Endothelial cell of umbilical vein (primary cell): Measurements from ENCODE around the gene FGA. TPM values are rescaled to one million over a fixed set of nuclear protein-coding genes. Genes with fewer than 3 reads are reported as not detected.

Experiments used
- BruUV-seq: library from RNA; stranded (reverse); fragments of 400-500 nt; replicated peaks from 2 replicates; lab custom pipeline; 2021; lab: Mats Ljungman, UMichigan
- CTCF ChIA-PET: fragments of 300-600, 350-600 bp; sonication (Branson Sonifier 250); formaldehyde crosslinking; loops from one replicate; lab custom pipeline; 2021; ENCODE audit warnings: antibody characterized with exemption, inconsistent platforms; lab: Charles Lee
- POLR2A ChIA-PET: fragments of 300-600, 350-600 bp; sonication (Branson Sonifier 250); formaldehyde crosslinking; loops from one replicate; lab custom pipeline; 2021; ENCODE audit warnings: antibody characterized with exemption, inconsistent platforms; lab: Charles Lee
- DNase-seq: peaks from one replicate; pipeline ENCODE4 v3.0.0-alpha.2; 2011; ENCODE audit warnings: low read depth, low spot score
- FAIRE-seq: peaks from 2 replicates; lab custom pipeline; 2011; peaks lifted over from hg19 to GRCh38; lab: Jason Lieb, UNC
- H2AFZ ChIP-seq: 2 replicates; pipeline ENCODE4 v1.6.0; 2012; ENCODE audit warnings: low read depth, low read length, control low read depth, inconsistent platforms
- H3K27ac ChIP-seq: 2 replicates; pipeline ENCODE4 v1.5.1; 2011; ENCODE audit warnings: low read depth, mild to moderate bottlenecking, control low read depth, low read length, moderate library complexity; ENCODE audit not compliant: insufficient read depth
- H3K27me3 ChIP-seq, 2 experiments: 2 replicates each; pipeline versions ENCODE4 v1.6.0 to v1.6.1; 2011; ENCODE audit warnings: low read length in 2 of 2, mixed read lengths in 1 of 2; ENCODE audit not compliant: control insufficient read depth in 2 of 2, insufficient read depth in 2 of 2
- H3K36me3 ChIP-seq, 2 experiments: 2 replicates in 1 of 2; 3 replicates in 1 of 2; pipeline ENCODE4 v1.5.1; 2011; ENCODE audit warnings: low read length in 2 of 2, mild to moderate bottlenecking in 1 of 2, moderate library complexity in 1 of 2; ENCODE audit not compliant: control insufficient read depth in 2 of 2, insufficient read depth in 2 of 2; ENCODE audit errors: extremely low read depth in 1 of 2
- H3K4me1 ChIP-seq: 3 replicates; pipeline ENCODE4 v1.5.1; 2011; ENCODE audit warnings: mild to moderate bottlenecking, low read length; ENCODE audit not compliant: control insufficient read depth, insufficient read depth; ENCODE audit errors: extremely low read depth
- H3K4me2 ChIP-seq: 2 replicates; pipeline ENCODE4 v1.6.1; 2011; ENCODE audit warnings: low read length, control low read depth, mixed read lengths; ENCODE audit not compliant: insufficient read depth
- H3K4me3 ChIP-seq, 3 experiments: fragments of 200-600 bp in 1 of 3; sonication (generic), shearing (Covaris generic) in 1 of 3; replicated peaks in 1 of 3; 2 replicates each; pipeline ENCODE4 v1.5.1; 2011 to 2016; ENCODE audit warnings: control low read depth in 3 of 3, low read length in 3 of 3, mild to moderate bottlenecking in 2 of 3, inconsistent platforms in 1 of 3, low read depth in 1 of 3, moderate library complexity in 1 of 3; ENCODE audit not compliant: insufficient read depth in 1 of 3
- H3K79me2 ChIP-seq: 2 replicates; pipeline ENCODE4 v1.6.0; 2012; ENCODE audit warnings: low read length, inconsistent platforms; ENCODE audit not compliant: control insufficient read depth, insufficient read depth
- H3K9ac ChIP-seq: replicated peaks from 2 replicates; pipeline ENCODE3; 2011; ENCODE audit warnings: low read length, control low read depth; ENCODE audit not compliant: insufficient read depth; ENCODE audit errors: extremely low read depth
- H3K9me1 ChIP-seq: replicated peaks from 3 replicates; pipeline ENCODE4 v1.6.0; 2011; ENCODE audit warnings: mild to moderate bottlenecking, low read length; ENCODE audit not compliant: control insufficient read depth, insufficient read depth; ENCODE audit errors: extremely low read depth
- H3K9me3 ChIP-seq: replicated peaks from 2 replicates; pipeline ENCODE4 v1.5.1; 2012; ENCODE audit warnings: low read length, inconsistent platforms; ENCODE audit not compliant: control insufficient read depth, insufficient read depth
- H4K20me1 ChIP-seq: replicated peaks from 2 replicates; pipeline ENCODE3; 2011; ENCODE audit warnings: mild to moderate bottlenecking, low read length; ENCODE audit not compliant: control insufficient read depth, insufficient read depth; ENCODE audit errors: extremely low read depth
- EZH2 ChIP-seq: IDR thresholded peaks from 2 replicates; pipeline ENCODE4 v1.6.1; 2012; ENCODE audit warnings: borderline replicate concordance, low read depth, mild to moderate bottlenecking, moderate library complexity, low read length, inconsistent platforms; ENCODE audit not compliant: severe bottlenecking
- FOS ChIP-seq: IDR thresholded peaks from 2 replicates; pipeline ENCODE4 v1.6.1; 2011; ENCODE audit warnings: mild to moderate bottlenecking, low read length, moderate library complexity, borderline replicate concordance; ENCODE audit not compliant: insufficient read depth
- JUN ChIP-seq: IDR thresholded peaks from 2 replicates; pipeline ENCODE4 v1.6.1; 2011; ENCODE audit warnings: borderline replicate concordance, low read depth; ENCODE audit not compliant: insufficient read length, insufficient read depth
- MAX ChIP-seq: IDR thresholded peaks from 2 replicates; pipeline ENCODE4 v1.6.1; 2011; ENCODE audit not compliant: insufficient read depth, insufficient read length
- MYC ChIP-seq: IDR thresholded peaks from one replicate; pipeline ENCODE4 v1.6.1; 2011; ENCODE audit warnings: mild to moderate bottlenecking, low read depth, low read length
- POLR2A ChIP-seq: IDR thresholded peaks from 2 replicates; pipeline ENCODE4 v1.6.1; 2012; ENCODE audit warnings: low read depth, mild to moderate bottlenecking, control low read depth, low read length
- dilution Hi-C: fragments of 300-500 bp; cut with MboI; formaldehyde crosslinking; loops from one replicate; pipeline ENCODE4 v1.15.0; 2019; ENCODE audit warnings: low sequenced_read_pairs; ENCODE audit not compliant: extremely low pct_ligation_motif_present
- intact Hi-C: fragments of 100-400 bp; cut with micrococcal nuclease; formaldehyde crosslinking; loops from one replicate; pipeline ENCODE4 v1.10.0; 2022
- polyA plus RNA-seq, 4 experiments: library from polyadenylated mRNA; depleted of rRNA in 3 of 4; stranded (reverse) in 3 of 4; unstranded in 1 of 4; fragments of >200 nt; gene quantifications; 2 replicates each; pipeline versions ENCODE4 v1.2.1 to v1.2.3, GENCODE V29; 2011 to 2012; ENCODE audit warnings: missing spikeins in 1 of 4
- total RNA-seq: library from RNA; stranded (reverse); gene quantifications from 2 replicates; pipeline ENCODE4 v1.2.3, GENCODE V29; 2021

FGA gene
- total and polyA plus RNA-seq, 2 donors (not counting 3 experiments of a cell fraction or from before 2014, with no cell fraction given): not detected

GRCh38 chr4:154602404-154603020 is 12.0 kb upstream of the FGA start:
- Histone ChIP-seq H2AFZ (no peak overlapping the region), H3K36me3 (no peaks in the 10 kb centered on the region), H3K9me1 (no peaks in the 10 kb centered on the region), H3K9me3 (no peaks in the 10 kb centered on the region), H4K20me1 (no peaks in the 10 kb centered on the region), H3K4me1 (no peaks in the 10 kb centered on the region), H3K27me3 (no peaks in the 10 kb centered on the region), H3K4me3 (no peak overlapping the region), H3K9ac (no peak overlapping the region), H3K27ac (no peak overlapping the region), H3K79me2 (no peaks in the 10 kb centered on the region), H3K4me2 (no peak overlapping the region)
- CTCF ChIA-PET: interaction anchor here (0.9 to 2.7 kb wide), 2 partner anchors 9 to 16 kb away, joined by 3 to 10 read pairs; no protein-coding TSS in a partner anchor
- BruUV-seq: no TSS peak
- no peak for FAIRE-seq
- dilution Hi-C loops (no loop called here), intact Hi-C loops (no loop called here)
- POLR2A ChIA-PET: no interaction called here
- no peak for DNase-seq
- TF ChIP-seq MYC (no peak), POLR2A (no peak), MAX (no peak), FOS (no peak), EZH2 (no peak), JUN (no peak)
